ENCODE results near the gene RND2. TPM values are rescaled to one million over a fixed set of nuclear protein-coding genes. Genes with fewer than 3 reads are reported as not detected.
A peak's percentile ranks its signal among the peaks of the same experiment; 100 is the strongest.

RND2 gene
- total and polyA plus RNA-seq, 2 of the 13 experiments (the other 11 are each of a cell fraction or from before 2014, with no cell fraction given), result 0.05 to 0.11 TPM

GRCh38 chr17:42989726-42990652, 35.0 kb upstream of the RND2 start:
- no peak overlapping the region for H2AFZ ChIP-seq (ENCODE audit: low read length)
- intact Hi-C loops (cut with micrococcal nuclease; ENCODE audit: unreplicated experiment), result no loop called here
- 0 out of 2 replicates have a peak, but pooled peaks cover 16% of the 10 kb centered on the region for H3K4me1 ChIP-seq (ENCODE audit: insufficient read depth, low read length)
- H4K20me1 ChIP-seq (ENCODE audit: insufficient read depth, low read length), result no peaks in the 10 kb centered on the region
- TF ChIP-seq MAFK (conservative IDR thresholded peaks at IDR 0.05 in 1 of 2, IDR thresholded peaks at IDR 0.05 in 1 of 2; ENCODE audit: low read length in 2 of 2) (peak; percentile 20 to 30; a peak in 3 of 4 replicates), SAP130 (CRISPR knock-in tag; IDR thresholded peaks at IDR 0.05; ENCODE audit: low read depth) (0 out of 2 replicates have a peak, but pooled peaks have one; percentile 16), ZNF225 (CRISPR knock-in tag; IDR thresholded peaks at IDR 0.05) (no peak), GPN1 (CRISPR knock-in tag; IDR thresholded peaks at IDR 0.05; ENCODE audit: borderline replicate concordance) (no peak), MAFF (IDR thresholded peaks at IDR 0.05; ENCODE audit: low read depth, low read length) (0 out of 2 replicates have a peak, but pooled peaks have one; percentile 15), NFE2L2 (IDR thresholded peaks at IDR 0.05; ENCODE audit: low read length) (peak; percentile 51; the same call in 1 of the 2 replicates), FOXP1 (IDR thresholded peaks at IDR 0.05) (no peak), FOXP1 (CRISPR knock-in tag; IDR thresholded peaks at IDR 0.05) (no peak)
- no peaks in the 10 kb centered on the region for H3K27me3 ChIP-seq (ENCODE audit: control insufficient read depth in 1 of 2, insufficient read depth in 2 of 2, low read length in 2 of 2)
- WGBS (ENCODE audit: low lambda C conversion rate), result 95% methylated on average over 6 of the region's 6 CpGs
- peak; percentile 12 for FAIRE-seq
- H3K79me2 ChIP-seq (ENCODE audit: insufficient read depth, low read length), result no peaks in the 10 kb centered on the region
- peaks cover 29 to 79% of the 10 kb centered on the region in 2 experiments for H3K36me3 ChIP-seq (replicated peaks in 1 of 2; ENCODE audit: control insufficient read depth in 1 of 2, insufficient read depth in 2 of 2, low read length in 2 of 2)
- no peak overlapping the region for H3K9ac ChIP-seq (ENCODE audit: insufficient read depth, low read depth, low read length)
- no peaks in the 10 kb centered on the region for H3K9me3 ChIP-seq (ENCODE audit: low read length)
- no peak overlapping the region for H3K27ac ChIP-seq (ENCODE audit: extremely low read length, insufficient read depth, low read length)
- H3K4me3 ChIP-seq (replicated peaks in 1 of 3; ENCODE audit: insufficient read depth in 1 of 3, low read depth in 2 of 3, low read length in 3 of 3), result no peak overlapping the region
- ChIA-PET POLR2A (interaction anchor here (1.1 to 2.9 kb wide), 2 partner anchors 8 to 166 kb away, joined by 4 to 15 read pairs; partner anchors contain the start of genes BECN1 and RPL27), CTCF (ENCODE audit: low intra/inter-chr PET ratio, low total read pairs) (no interaction called here)
- in situ Hi-C loops (cut with HindIII; ENCODE audit: extremely low pct_ligation_motif_present, low pct_unique_long_range_greater_than_20kb), result loop anchor here (10.0 kb wide), 1 partner anchor 145 kb away; the partner anchor contains the start of gene AOC2
- no TSS peak for BruUV-seq (replicated peaks)
- no peak overlapping the region for H3K4me2 ChIP-seq (ENCODE audit: low read depth, low read length)
- ATAC-seq, result no peak
- peak; percentile 32 for DNase-seq (ENCODE audit: low spot score)

- POLR2A ChIA-PET, result interaction anchor here (1.0 to 1.1 kb wide), 2 partner anchors 16 to 167 kb away, joined by 3 to 4 read pairs; partner anchors contain the start of gene BECN1
- no peak overlapping the region for H3K9ac ChIP-seq (ENCODE audit: insufficient read depth, low read depth, low read length)
- 79% methylated on average over 3 of the region's 6 CpGs for WGBS (ENCODE audit: low lambda C conversion rate)
- no peaks in the 10 kb centered on the region for H3K27me3 ChIP-seq (ENCODE audit: control insufficient read depth in 1 of 2, insufficient read depth in 2 of 2, low read length in 2 of 2)
- H3K4me3 ChIP-seq (replicated peaks in 1 of 3; ENCODE audit: insufficient read depth in 1 of 3, low read depth in 2 of 3, low read length in 3 of 3), result no peak overlapping the region
- peaks cover 27 to 66% of the 10 kb centered on the region in 2 experiments for H3K36me3 ChIP-seq (replicated peaks in 1 of 2; ENCODE audit: control insufficient read depth in 1 of 2, insufficient read depth in 2 of 2, low read length in 2 of 2)
- CTCF ChIA-PET (ENCODE audit: low intra/inter-chr PET ratio, low total read pairs), result no interaction called here
- no peaks in the 10 kb centered on the region for H4K20me1 ChIP-seq (ENCODE audit: insufficient read depth, low read length)
- no peak for DNase-seq (ENCODE audit: low spot score)
- TF ChIP-seq LCORL (IDR thresholded peaks at IDR 0.05), result peak; percentile 75; the same call in 1 of the 2 replicates
- TF ChIP-seq LCORL (CRISPR knock-in tag; IDR thresholded peaks at IDR 0.05), result no peak
- TF ChIP-seq TCF7 (IDR thresholded peaks at IDR 0.05; ENCODE audit: low read depth), result no peak
- intact Hi-C loops (cut with micrococcal nuclease; ENCODE audit: unreplicated experiment) (no loop called here), in situ Hi-C loops (cut with HindIII; ENCODE audit: extremely low pct_ligation_motif_present, low pct_unique_long_range_greater_than_20kb) (no loop called here)
- no TSS peak for BruUV-seq (replicated peaks)
- H3K9me3 ChIP-seq (ENCODE audit: low read length), result no peaks in the 10 kb centered on the region
- H2AFZ ChIP-seq (ENCODE audit: low read length), result no peak overlapping the region
- H3K27ac ChIP-seq (ENCODE audit: extremely low read length, insufficient read depth, low read length), result no peak overlapping the region
- ATAC-seq, result no peak
- 0 out of 2 replicates have a peak, but pooled peaks cover 16% of the 10 kb centered on the region for H3K4me1 ChIP-seq (ENCODE audit: insufficient read depth, low read length)
- FAIRE-seq, result no peak
- no peaks in the 10 kb centered on the region for H3K79me2 ChIP-seq (ENCODE audit: insufficient read depth, low read length)
- no peak overlapping the region for H3K4me2 ChIP-seq (ENCODE audit: low read depth, low read length)
Measured at GRCh38 chr17:42991471-42991870, 33.6 kb upstream of the RND2 start.

Measured in HepG2 (cell line).